GM18909 (cell line): ENCODE results near the gene STPG4.
"Not testable (repeated sequence)": the region's sequence is repeated elsewhere in the genome, so short reads cannot be mapped to it uniquely, and the experiment has no call there.

ENCODE experiments used
- ATAC-seq: cut with Tn5 transposase; IDR thresholded peaks from one replicate; pipeline ENCODE4 v1.9.1; 2021; ENCODE audit warnings: mild to moderate bottlenecking; ENCODE audit not compliant: unreplicated experiment, poor library complexity

The STPG4 gene

DNA sequence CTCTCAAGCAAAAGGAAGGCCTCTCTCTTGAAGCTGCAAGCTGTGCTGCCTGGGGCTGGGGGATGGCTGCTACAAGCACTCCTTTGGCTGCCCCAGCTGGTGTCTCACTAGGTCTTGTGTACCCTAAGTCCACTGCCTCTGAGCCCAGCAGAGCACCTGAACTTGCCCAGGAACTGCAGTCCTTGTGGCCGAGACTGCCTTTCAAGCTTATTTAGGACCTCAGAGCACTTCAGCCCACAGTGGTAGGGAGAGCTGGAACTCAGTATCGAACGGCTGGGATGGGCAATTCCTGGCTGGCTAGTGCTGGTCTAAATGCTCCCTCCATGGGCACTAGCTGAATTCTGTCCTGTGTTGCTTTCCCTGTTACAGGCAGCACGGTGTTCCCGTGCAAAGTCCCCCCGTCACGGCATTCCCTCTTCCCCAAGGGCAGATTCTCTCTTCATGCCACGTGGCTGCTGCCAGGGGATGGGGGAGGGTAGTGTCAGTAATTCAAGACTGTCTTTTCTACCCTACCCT lies 25.9 kb downstream of the STPG4 start:
- no peak for ATAC-seq

DNA sequence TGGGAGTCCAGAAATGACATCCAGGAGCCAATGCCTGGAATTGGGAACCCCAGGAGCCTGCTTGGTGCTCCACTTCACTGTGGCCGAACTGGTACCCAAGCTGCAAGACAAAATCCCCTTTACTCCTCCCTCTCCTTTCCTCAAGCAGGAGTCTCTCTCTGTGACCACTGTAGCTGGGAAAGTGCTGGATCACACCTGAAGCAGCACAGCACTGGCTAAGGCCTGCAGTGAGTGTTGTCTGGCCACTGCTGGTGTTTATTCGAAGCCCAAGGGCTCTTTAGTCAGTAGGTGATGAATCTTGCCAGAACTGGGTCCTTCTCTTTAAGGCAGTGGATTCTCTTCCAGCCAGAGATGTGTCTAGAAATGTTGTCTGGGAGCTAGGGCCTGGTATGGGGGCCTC lies 26.4 kb downstream of the STPG4 start:
- ATAC-seq, result no peak

DNA sequence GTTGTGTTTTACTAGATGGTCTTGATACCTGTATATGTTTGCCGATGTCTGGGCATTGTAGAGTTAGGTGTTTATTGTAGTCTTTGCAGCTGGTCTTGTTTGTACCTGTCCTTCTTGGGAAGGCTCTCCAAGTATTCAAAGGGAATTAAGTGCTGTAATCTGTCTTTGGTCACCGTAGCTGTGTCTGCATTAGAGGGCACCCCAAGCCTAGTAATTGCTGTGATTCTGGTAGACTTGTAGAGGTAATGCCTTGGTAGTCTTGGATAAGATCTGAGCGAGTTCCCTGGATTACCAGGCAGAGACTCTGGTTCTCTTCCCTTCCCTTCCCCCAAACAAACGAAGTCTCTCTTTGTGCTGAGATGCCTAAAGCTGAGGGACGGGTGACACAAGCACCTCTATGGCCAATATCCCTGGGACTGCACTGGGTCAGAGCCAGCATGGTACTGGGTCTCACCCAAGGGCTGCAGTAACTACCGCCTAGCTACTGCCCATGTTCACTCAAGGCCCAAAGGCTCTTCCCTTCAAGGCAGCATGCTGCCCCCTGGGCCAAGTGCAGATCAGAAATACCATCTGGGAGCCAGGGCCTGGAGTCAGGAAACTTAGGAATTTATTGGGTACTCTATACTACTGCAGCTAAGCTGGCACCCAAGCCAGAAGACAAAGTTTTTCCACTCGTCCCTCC lies 27.1 kb downstream of the STPG4 start:
- no peak for ATAC-seq

DNA sequence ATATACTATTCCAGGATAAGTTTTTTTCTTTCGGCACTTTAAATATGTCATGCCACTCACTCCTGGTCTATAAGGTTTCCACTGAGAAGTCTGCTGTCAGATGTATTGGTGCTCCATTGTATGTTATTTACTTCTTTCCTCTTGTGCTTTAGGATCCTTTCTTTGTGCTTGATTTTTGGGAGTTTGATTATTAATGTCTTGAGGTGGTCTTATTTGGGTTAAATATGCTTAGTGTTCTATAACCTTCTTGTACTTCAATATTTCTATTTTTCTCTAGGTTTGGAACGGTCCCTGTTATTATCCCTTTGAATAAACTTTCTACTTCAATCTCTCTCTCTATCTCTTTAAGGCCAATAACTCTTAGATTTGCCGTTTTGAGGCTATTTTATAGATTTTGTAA lies 28.3 kb downstream of the STPG4 start:
- no peak for ATAC-seq

DNA sequence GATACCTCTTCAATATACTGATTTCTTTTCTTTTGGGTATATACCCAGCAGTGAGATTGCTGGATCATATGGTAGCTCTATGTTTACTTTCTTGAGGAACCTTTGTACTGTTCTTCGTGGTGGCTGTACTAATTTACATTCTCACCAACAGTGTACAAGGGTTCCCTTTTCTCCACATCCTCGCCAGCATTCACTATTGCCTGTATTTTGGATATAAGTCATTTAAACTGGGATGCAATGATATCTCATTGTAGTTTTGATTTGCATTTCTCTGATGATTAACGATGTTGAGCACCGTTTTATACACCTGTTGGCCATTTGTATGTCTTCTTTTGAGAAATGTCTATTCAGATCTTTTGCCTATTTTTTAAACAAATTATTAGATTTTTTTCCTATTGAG lies 30.4 kb downstream of the STPG4 start:
- ATAC-seq, result not testable (repeated sequence)

DNA sequence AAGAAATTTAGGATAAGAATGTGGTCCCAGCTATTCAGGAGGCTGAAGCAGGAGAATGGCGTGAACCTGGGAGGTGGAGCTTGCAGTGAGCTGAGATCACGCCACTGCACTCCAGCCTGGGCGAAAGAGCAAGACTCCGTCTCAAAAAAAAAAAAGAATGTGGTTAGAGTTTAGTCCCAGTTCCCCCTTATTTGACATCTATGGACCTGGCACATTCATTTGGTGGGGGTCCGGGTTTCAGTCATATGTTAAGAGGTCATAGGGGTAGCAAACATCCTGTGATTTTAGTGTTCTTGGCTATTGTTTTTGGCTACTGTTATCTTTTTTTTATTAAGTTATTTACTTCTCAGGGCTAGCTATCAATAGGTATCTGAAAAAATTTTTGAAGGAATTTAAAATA lies 34.7 kb downstream of the STPG4 start:
- ATAC-seq, result not testable (repeated sequence)

DNA sequence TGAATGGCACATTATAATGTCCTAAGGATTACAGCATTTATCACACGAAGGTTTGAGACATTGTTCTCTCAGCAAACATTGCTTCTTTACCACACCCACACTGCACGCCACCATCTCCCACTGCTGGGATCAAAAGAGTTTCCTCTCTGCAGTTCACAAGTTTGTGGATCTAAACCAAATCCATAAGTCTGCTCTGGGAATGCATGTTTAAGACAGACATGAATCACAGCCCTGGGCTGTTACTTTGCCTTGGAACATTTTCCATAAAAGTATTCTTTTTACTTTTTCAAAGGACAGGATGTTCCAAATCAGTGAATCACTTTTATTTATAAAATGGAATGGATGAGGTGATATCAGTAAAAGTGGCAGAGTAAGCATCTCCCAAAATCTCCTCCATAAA lies 36.1 kb downstream of the STPG4 start:
- no peak for ATAC-seq

DNA sequence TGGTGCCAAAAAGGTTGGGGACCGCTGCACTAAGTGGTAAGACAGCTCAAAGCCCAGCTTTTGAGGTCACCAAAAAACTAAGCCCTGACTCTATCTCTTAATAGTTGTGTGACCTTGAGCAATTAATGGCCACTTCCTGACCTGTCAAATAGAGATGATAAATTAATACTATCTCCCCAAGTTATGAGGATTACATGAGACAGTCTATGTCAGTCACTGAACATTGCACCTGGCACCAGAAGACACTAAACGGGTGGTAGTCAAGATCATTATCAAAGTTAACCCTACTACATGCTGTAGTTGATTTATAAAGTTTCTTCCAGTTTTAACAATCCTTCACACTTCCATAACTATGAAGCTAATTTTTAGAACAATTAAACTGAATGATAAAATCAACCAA lies 36.5 kb downstream of the STPG4 start:
- no peak for ATAC-seq

DNA sequence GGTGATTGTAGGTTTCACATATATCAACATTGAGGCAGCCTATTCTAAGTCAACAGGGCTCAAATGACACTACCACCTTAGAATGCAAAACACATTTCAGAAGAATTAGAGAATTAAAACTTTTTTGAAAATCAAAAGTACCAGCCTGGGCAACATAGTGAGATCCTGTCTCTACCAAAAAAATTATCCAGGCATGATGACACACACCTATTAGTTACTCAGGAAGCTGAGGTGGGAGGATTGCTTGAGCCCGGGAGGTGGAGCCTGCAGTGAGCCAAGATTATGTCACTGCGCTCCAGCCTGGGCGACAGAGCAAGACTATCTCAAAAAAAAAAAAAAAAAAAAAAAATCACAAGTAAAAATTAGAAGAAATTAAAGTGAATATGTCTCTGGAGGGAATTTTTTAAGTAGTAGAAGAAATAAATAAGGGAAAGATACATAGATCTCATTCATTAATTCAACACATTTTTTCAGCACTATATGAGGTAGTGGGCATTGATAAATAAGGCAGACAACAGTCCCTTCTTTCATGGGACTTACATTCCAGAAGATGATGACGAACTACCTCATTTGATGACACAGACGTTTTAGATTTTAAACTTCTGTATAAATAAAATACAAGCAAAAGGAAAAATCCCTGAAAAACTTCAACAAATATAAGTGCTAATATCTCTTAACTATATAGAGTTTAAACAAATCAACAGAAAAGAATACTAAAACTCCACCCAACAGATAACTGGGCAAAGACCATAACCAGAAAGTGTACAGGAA lies 42.3 kb downstream of the STPG4 start:
- no peak for ATAC-seq

DNA sequence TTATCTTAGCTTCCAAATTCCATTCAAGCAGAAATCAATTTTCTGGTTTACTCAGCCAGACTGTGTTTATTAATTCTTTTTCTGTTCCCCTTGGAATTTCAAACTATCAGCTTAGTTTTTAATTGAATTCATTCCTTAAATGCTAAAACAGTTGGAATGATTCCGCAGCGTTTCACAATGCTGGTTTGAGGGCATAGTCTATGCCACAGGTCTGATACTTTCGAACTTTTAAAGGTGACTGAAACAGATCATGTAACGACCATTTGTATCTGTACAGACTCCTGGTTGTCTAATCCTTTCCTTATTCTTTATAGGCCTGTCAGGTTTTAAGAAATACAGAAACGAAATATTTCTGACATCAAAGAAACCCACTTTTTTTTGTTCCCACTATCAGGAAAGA lies 45.4 kb downstream of the STPG4 start:
- no peak for ATAC-seq

DNA sequence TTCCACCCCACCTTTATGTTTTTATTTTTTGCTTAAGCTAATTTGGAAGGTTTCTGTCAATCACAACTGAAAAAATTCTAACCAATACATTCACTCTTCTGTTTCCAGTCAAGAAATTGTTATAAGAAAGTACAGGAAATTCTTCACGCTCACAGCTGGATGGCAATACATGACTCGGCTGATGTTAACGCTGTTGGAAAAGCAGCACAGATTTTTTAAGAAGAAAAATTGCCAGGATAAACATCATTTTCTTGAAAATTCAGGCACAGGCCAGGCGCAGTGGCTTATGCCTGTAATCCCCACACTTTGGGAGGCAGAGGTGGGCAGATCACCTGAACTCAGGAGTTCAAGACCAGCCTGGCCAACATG lies 46.1 kb downstream of the STPG4 start:
- ATAC-seq, result no peak

DNA sequence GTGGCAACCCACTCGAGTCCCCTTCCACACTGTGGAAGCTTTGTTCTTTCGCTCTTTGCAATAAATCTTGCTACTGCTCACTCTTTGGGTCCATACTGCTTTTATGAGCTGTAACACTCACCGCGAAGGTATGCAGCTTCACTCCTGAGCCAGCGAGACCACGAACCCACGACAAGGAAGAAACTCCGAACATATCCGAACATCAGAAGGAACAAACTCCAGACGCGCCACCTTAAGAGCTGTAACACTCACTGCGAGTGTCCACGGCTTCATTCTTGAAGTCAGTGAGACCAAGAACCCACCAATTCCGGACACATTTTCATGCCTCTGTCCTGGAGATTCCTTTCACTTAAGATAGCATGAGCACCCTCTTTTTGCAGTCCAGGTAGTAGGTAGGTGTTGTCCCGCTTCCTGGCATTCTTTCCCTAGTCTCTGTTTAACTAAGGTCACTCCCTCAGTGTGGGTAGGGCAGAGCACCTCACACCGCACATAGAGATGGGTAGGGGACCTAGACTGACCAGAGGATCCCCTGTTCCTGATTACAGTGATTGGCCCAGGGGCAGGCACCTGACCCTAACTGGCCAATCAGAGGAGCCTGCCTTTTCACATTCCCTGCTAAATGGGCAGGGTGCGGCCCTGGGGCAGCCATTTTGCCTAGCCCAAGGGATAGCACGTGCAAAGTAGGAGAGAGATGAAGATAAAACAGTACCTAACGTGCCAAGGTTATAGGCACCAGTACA lies 46.7 kb downstream of the STPG4 start:
- not testable (repeated sequence) for ATAC-seq

DNA sequence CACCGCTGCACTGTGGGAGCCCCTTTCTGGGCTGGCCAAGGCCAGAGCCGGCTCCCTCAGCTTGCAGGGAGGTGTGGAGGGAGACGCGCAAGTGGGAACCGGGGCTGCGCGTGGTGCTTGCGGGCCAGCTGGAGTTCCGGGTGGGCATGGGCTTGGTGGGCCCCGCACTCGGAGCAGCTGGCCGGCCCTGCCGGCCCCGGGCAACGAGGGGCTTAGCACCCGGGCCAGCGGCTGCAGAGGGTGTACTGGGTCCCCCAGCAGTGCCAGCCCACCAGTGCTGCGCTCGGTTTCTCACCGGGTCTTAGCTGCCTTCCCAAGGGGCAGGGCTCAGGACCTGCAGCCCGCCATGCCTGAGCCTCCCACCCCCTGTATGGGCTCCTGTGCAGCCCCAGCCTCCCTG lies 47.9 kb downstream of the STPG4 start:
- ATAC-seq, result not testable (repeated sequence)

DNA sequence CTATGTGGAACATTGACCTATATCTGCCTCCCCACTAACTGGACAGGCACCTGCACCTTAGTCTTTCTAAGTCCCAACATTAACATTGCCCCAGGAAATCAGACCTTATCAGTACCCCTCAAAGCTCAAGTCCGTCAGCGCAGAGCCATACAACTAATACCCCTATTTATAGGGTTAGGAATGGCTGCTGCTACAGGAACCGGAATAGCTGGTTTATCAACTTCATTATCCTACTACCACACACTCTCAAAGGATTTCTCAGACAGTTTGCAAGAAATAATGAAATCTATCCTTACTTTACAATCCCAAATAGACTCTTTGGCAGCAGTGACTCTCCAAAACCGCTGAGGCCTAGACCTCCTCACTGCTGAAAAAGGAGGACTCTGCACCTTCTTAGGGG lies 48.9 kb downstream of the STPG4 start:
- ATAC-seq, result not testable (repeated sequence)

DNA sequence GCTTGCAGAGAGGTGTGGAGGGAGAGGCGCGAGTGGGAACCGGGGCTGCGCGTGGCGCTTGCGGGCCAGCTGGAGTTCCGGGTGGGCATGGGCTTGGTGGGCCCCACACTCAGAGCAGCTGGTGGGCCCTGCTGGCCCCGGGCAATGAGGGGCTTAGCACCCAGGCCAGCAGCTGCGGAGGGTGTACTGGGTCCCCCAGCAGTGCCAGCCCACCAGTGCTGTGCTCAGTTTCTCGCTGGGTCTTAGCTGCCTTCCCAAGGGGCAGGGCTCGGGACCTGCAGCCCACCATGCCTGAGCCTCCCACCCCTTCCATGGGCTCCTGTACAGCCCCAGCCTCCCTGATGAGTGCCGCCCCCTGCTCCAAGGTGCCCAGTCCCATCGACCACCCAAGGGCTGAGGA lies 55.4 kb downstream of the STPG4 start:
- ATAC-seq, result not testable (repeated sequence)

DNA sequence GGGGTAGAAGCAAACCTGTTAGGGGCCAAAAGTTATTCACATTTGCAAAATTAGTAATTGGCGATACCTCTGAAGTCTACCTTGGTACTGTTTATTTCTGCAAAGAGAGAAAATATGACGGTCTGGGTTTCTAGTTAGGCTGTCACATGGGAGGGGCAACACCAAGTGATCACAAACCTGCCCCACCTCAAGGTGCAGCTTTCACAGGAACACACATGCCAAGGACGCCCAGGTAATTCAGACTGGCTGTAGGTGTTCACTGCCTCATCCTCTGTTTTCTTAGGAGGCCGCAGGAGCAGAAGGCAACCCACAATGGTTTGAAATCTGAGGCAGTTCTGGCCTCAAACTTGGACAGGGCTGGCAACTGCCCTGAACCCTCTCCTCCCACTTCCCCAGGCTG lies 56.2 kb downstream of the STPG4 start:
- no peak for ATAC-seq

DNA sequence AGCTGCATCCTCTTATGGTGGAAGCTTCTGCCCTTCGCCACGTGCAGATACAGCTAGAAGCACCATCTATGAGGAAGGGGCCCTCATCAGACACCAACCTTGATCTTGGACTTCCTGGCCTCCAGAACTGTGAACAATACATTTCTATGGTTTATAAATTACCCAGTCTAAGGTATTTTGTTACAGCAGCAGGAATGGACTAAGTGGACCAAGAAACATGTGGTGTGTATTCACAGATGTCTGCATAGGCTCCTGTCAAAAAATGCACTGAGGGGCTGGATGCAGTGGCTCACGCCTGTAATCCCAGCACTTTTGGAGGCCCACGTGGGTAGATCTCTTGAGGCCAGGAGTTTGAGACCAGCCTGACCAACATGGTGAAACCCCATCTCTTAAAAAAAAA lies 57.5 kb downstream of the STPG4 start:
- no peak for ATAC-seq

DNA sequence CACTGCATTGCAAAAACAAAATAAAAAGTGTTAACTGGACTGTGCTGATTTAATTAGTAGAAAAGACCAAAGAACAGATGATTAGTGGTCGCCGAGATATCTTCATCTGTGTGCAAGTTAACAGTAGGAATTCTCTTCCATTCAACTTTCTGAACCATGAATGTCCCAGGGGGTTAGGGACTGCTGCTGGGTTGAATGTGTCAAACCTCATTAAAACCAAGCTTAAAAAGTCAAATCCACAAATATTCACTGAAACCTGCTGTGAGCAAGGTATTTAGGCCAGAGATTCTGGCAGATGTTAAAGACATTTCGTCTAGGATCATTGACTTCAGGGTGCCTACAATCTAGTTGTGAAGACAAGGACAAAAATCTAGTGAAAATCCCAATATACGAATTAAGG lies 58.7 kb downstream of the STPG4 start:
- no peak for ATAC-seq

DNA sequence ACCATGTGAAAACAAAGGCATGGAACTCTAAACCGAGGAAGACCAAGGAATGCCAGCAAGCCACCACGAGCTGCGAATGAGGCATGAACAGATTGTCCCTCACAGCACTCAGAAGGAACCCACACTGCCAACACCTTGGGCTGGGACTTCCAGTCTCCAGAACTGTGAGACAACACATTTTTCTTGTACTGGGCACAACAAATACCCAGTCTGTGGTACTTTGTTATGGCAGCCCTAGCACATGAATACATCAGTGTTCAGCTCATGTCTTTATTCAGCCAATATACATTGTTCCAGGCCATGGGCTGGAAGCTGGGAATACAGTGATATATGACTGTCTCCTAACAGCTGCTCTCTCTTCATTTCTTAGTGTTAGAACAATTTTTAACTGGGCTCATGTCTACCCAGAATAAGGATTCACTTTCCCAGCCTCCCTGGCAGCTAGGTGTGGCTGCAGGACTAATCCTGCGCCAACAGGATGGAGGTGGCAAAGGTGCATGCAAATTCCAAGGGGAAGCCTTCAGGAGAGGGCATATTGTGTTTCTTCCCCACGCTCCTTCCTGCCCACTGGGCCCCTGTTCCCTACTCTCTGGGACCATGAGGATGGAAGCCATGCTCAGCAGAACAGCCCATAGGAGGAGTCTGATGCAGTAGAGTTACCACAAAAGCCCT lies 59.6 kb downstream of the STPG4 start:
- no peak for ATAC-seq

DNA sequence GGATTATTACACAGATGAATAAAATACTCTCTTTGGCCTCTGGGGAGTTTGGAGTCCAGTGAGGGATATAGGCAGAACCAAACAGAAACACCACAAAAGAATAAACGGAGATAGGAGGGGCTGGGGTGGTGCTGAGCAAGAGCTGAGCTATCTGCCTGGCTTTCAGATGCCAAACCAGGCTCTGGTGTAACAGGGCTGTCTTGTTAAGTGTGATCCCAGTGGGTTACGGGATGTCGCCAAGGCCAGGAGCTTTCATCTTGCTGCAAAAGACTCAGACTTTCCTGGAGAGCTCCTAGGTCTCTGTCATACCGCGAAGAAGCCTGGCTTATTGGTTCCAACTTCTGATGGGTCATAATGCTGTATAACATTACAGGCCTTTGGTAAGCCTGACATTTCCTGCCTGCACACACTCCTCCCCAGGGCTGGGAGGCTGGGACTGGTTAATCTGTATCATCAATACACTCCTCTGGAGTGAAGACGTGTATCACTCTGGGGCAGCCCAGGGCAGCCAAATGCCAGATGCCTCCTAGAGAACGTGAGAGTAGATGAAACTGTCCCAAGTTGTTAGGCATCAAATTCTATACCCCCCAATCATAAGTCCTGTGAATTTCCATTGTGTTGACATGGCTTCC lies 60.5 kb downstream of the STPG4 start:
- no peak for ATAC-seq
